ENCODE results near the gene TMTC3. TPM values are rescaled to one million over a fixed set of nuclear protein-coding genes. Genes with fewer than 3 reads are reported as not detected.

TMTC3 gene
- polyA plus RNA-seq, 2 of the 4 experiments (the other 2 are of a cell fraction), result 12.0 to 34.9 TPM

GRCh38 chr12:88202500-88202899 is 60.4 kb downstream of the TMTC3 start:
- TF ChIP-seq POLR2A (IDR thresholded peaks at IDR 0.05; ENCODE audit: low read length) (no peak), USF2 (IDR thresholded peaks at IDR 0.05) (no peak), REST (IDR thresholded peaks at IDR 0.05) (no peak), MYC (IDR thresholded peaks at IDR 0.05; ENCODE audit: borderline replicate concordance, low read length) (no peak), ESRRA (IDR thresholded peaks at IDR 0.05; ENCODE audit: borderline replicate concordance, low read length) (no peak), RFX5 (IDR thresholded peaks at IDR 0.05) (no peak)
- DNase-seq (ENCODE audit: low read depth in 1 of 2, low spot score in 1 of 2) (no peak), FAIRE-seq (no peak), ATAC-seq (no peak)
- Histone ChIP-seq H3K4me1 (no peaks in the 10 kb centered on the region), H3K9me3 (peaks cover 18% of the 10 kb centered on the region), H3K4me3 (no peak overlapping the region), H3K4me2 (no peak overlapping the region), H3K27ac (no peak overlapping the region)
- 55% methylated on average over 2 of the region's 2 CpGs for WGBS (ENCODE audit: missing lambda C conversion rate)
- ChIA-PET CTCF (interaction anchor here (1.0 kb wide), 1 partner anchor 15 kb away, joined by 3 read pairs; no protein-coding TSS in a partner anchor), POLR2A (no interaction called here)

- ChIA-PET CTCF (no interaction called here), POLR2A (no interaction called here)
- H3K4me2 ChIP-seq, result no peak overlapping the region
- 14% methylated on average over 1 of the region's 1 CpG for WGBS (ENCODE audit: missing lambda C conversion rate)
- H3K4me1 ChIP-seq, result no peaks in the 10 kb centered on the region
- H3K27ac ChIP-seq, result no peak overlapping the region
- peaks cover 48% of the 10 kb centered on the region for H3K9me3 ChIP-seq
- H3K4me3 ChIP-seq, result no peak overlapping the region
- DNase-seq (ENCODE audit: low read depth in 1 of 2, low spot score in 1 of 2) (no peak), FAIRE-seq (no peak), ATAC-seq (no peak)
- TF ChIP-seq RCOR1 (IDR thresholded peaks at IDR 0.05; ENCODE audit: low read depth, low read length), result no peak
- no peak for TF ChIP-seq RAD21 (conservative IDR thresholded peaks at IDR 0.05 in 1 of 2, IDR thresholded peaks at IDR 0.05 in 1 of 2)
- no peak for TF ChIP-seq MAX (IDR thresholded peaks at IDR 0.05)
- no peak for TF ChIP-seq ZFP36 (IDR thresholded peaks at IDR 0.05; ENCODE audit: borderline replicate concordance, partially characterized antibody)
- no peak for TF ChIP-seq PHF8 (IDR thresholded peaks at IDR 0.05; ENCODE audit: borderline replicate concordance, low read depth)
- TF ChIP-seq USF2 (IDR thresholded peaks at IDR 0.05), result no peak
- TF ChIP-seq CBX8 (IDR thresholded peaks at IDR 0.05), result no peak
- no peak for TF ChIP-seq CHD4 (IDR thresholded peaks at IDR 0.05; ENCODE audit: borderline replicate concordance)
- TF ChIP-seq CEBPB (IDR thresholded peaks at IDR 0.05), result no peak
- no peak for TF ChIP-seq FOXS1 (CRISPR knock-in tag; IDR thresholded peaks at IDR 0.05)
- no peak for TF ChIP-seq EP300 (IDR thresholded peaks at IDR 0.05)
- no peak for TF ChIP-seq KDM5A (IDR thresholded peaks at IDR 0.05)
- TF ChIP-seq BHLHE40 (IDR thresholded peaks at IDR 0.05; ENCODE audit: low read depth, low read length), result no peak
Measured at GRCh38 chr12:88206601-88207000, 64.5 kb downstream of the TMTC3 start.

Measured in A549 (cell line).